Natural killer cell (primary cell): ENCODE data around the gene BCL11B. TPM values are rescaled to one million over a fixed set of nuclear protein-coding genes. Genes with fewer than 3 reads are reported as not detected.

ENCODE experiments used
- ATAC-seq, 3 donors: fragments of 150-1000 bp in 2 of 3; fragments of 200-7000 bp in 1 of 3; cut with Tn5 transposase; 1 replicate in 1 of 3; 2 replicates in 2 of 3; pipeline ENCODE4 v1.10.0; 2021; ENCODE audit warnings: mild to moderate bottlenecking in 2 of 3, moderate library complexity in 2 of 3
- DNase-seq, 2 donors: peaks; one replicate each; pipeline versions ENCODE4 v3.0.0 to v3.0.0-alpha.2; 2013 to 2021; ENCODE audit warnings: mixed read lengths in 1 of 2
- H3K27ac ChIP-seq: one replicate; pipeline ENCODE4 v1.5.1; 2013; ENCODE audit warnings: mild to moderate bottlenecking, low read length
- H3K27me3 ChIP-seq: one replicate; pipeline ENCODE4 v1.6.1; 2013; ENCODE audit warnings: low read length; ENCODE audit not compliant: control insufficient read depth, insufficient read depth
- H3K36me3 ChIP-seq: one replicate; pipeline ENCODE4 v1.6.1; 2013; ENCODE audit warnings: low read length; ENCODE audit not compliant: control insufficient read depth, insufficient read depth
- H3K4me1 ChIP-seq: one replicate; pipeline ENCODE4 v1.6.1; 2013; ENCODE audit warnings: low read length; ENCODE audit not compliant: control insufficient read depth, insufficient read depth
- H3K4me3 ChIP-seq: one replicate; pipeline ENCODE4 v1.5.1; 2013; ENCODE audit warnings: low read length
- H3K9me3 ChIP-seq: one replicate; pipeline ENCODE4 v1.6.1; 2013; ENCODE audit warnings: low read length; ENCODE audit not compliant: control insufficient read depth, insufficient read depth
- H3K27ac Mint-ChIP-seq, 2 donors: one replicate each; pipeline ENCODE4 v1.8.0; 2022; ENCODE audit warnings: mild to moderate bottlenecking in 2 of 2, mixed read lengths in 2 of 2, moderate library complexity in 1 of 2
- H3K27me3 Mint-ChIP-seq, 2 donors: one replicate each; pipeline ENCODE4 v1.8.0; 2022; ENCODE audit warnings: low read depth in 2 of 2, mixed read lengths in 2 of 2
- H3K36me3 Mint-ChIP-seq: one replicate; pipeline ENCODE4 v1.8.0; 2022; ENCODE audit warnings: mixed read lengths
- H3K4me1 Mint-ChIP-seq, 2 donors: one replicate each; pipeline ENCODE4 v1.8.0; 2022; ENCODE audit warnings: mixed read lengths in 2 of 2
- H3K4me3 Mint-ChIP-seq: one replicate; pipeline ENCODE4 v1.8.0; 2022; ENCODE audit warnings: mild to moderate bottlenecking, moderate library complexity, mixed read lengths
- H3K9me3 Mint-ChIP-seq, 2 donors: one replicate each; pipeline ENCODE4 v1.8.0; 2022; ENCODE audit warnings: mixed read lengths in 2 of 2
- CTCF ChIP-seq: fragments of 200-600 bp; IDR thresholded peaks from one replicate; pipeline ENCODE4 v1.8.0; 2022; ENCODE audit warnings: antibody characterized with exemption
- WGBS: methylation state at CpG from one replicate; pipeline ENCODE4 v1.1.7; 2013; ENCODE audit warnings: missing lambda C conversion rate; ENCODE audit not compliant: insufficient coverage; 5-methylcytosine and 5-hydroxymethylcytosine counted together
- intact Hi-C: fragments of 100-400 bp; cut with micrococcal nuclease; formaldehyde crosslinking; loops from one replicate; pipeline ENCODE4 v1.14.2; 2022
- total RNA-seq, 4 donors: library from RNA; stranded (reverse); fragments of 120-200 nt in 1 of 4; gene quantifications; one replicate each; pipeline versions ENCODE4 v1.2.3 to v1.2.4, GENCODE V29; 2013 to 2022

The BCL11B gene
- total RNA-seq, 3 donors from 2014 or later (not counting 1 experiment from before 2014, with no cell fraction given) = 43.5 to 61.5 (median 56.2) TPM

GRCh38 chr14:99215277-99215676 lies 56.7 kb downstream of the BCL11B start:
- Histone ChIP-seq H3K36me3 (peaks cover 3% of the 10 kb centered on the region), H3K27ac (no peak overlapping the region), H3K27me3 (no peaks in the 10 kb centered on the region), H3K4me3 (no peak overlapping the region), H3K4me1 (peaks cover 78% of the 10 kb centered on the region), H3K9me3 (no peaks in the 10 kb centered on the region)
- peak overlapping the region; percentile 8 to 53 for H3K27ac Mint-ChIP-seq
- 88% methylated on average over 16 of the region's 16 CpGs for WGBS
- no peaks in the 10 kb centered on the region for H3K36me3 Mint-ChIP-seq
- no peak overlapping the region for H3K4me3 Mint-ChIP-seq
- ATAC-seq (no peak), DNase-seq (no peak)
- TF ChIP-seq CTCF = no peak
- peaks cover 73 to 80% of the 10 kb centered on the region in 2 donors for H3K4me1 Mint-ChIP-seq
- H3K27me3 Mint-ChIP-seq = no peaks in the 10 kb centered on the region
- intact Hi-C loops = no loop called here
- no peaks in the 10 kb centered on the region for H3K9me3 Mint-ChIP-seq

GRCh38 chr14:99214701-99215100 lies 57.3 kb downstream of the BCL11B start:
- Mint-ChIP-seq H3K27ac (peak overlapping the region in 1 of 2 donors; percentile 22), H3K4me1 (peaks cover 74 to 80% of the 10 kb centered on the region in 2 donors), H3K36me3 (no peaks in the 10 kb centered on the region), H3K9me3 (no peaks in the 10 kb centered on the region), H3K4me3 (no peak overlapping the region), H3K27me3 (no peaks in the 10 kb centered on the region)
- WGBS = 83% methylated on average over 6 of the region's 7 CpGs
- ATAC-seq (no peak), DNase-seq (no peak)
- Histone ChIP-seq H3K36me3 (peaks cover 3% of the 10 kb centered on the region), H3K4me1 (peaks cover 84% of the 10 kb centered on the region), H3K27ac (no peak overlapping the region), H3K27me3 (no peaks in the 10 kb centered on the region), H3K4me3 (no peak overlapping the region), H3K9me3 (no peaks in the 10 kb centered on the region)
- no peak for TF ChIP-seq CTCF
- intact Hi-C loops = no loop called here

GRCh38 chr14:99213527-99213971 lies 58.4 kb downstream of the BCL11B start:
- ATAC-seq (no peak), DNase-seq (no peak)
- Histone ChIP-seq H3K27ac (no peak overlapping the region), H3K9me3 (no peaks in the 10 kb centered on the region), H3K4me3 (no peak overlapping the region), H3K27me3 (no peaks in the 10 kb centered on the region), H3K36me3 (peaks cover 3% of the 10 kb centered on the region), H3K4me1 (peaks cover 86% of the 10 kb centered on the region)
- peaks cover 81 to 89% of the 10 kb centered on the region in 2 donors for H3K4me1 Mint-ChIP-seq
- H3K4me3 Mint-ChIP-seq = peak overlapping the region; percentile 50
- 75% methylated on average over 12 of the region's 12 CpGs for WGBS
- H3K27me3 Mint-ChIP-seq = no peaks in the 10 kb centered on the region
- intact Hi-C loops = no loop called here
- H3K27ac Mint-ChIP-seq = peak overlapping the region; percentile 59 to 84
- no peaks in the 10 kb centered on the region for H3K9me3 Mint-ChIP-seq
- H3K36me3 Mint-ChIP-seq = no peaks in the 10 kb centered on the region
- TF ChIP-seq CTCF = no peak

- 80% methylated on average over 11 of the region's 11 CpGs for WGBS
- H3K27ac Mint-ChIP-seq = peak overlapping the region; percentile 59 to 84
- no peaks in the 10 kb centered on the region for H3K36me3 Mint-ChIP-seq
- no peaks in the 10 kb centered on the region for H3K9me3 Mint-ChIP-seq
- H3K4me3 Mint-ChIP-seq = peak overlapping the region; percentile 50
- no peak for TF ChIP-seq CTCF
- intact Hi-C loops = no loop called here
- H3K27me3 ChIP-seq = no peaks in the 10 kb centered on the region
- ATAC-seq = no peak
- H3K27me3 Mint-ChIP-seq = no peaks in the 10 kb centered on the region
- peak in 1 of 2 donors; percentile 44 for DNase-seq
- peaks cover 3% of the 10 kb centered on the region for H3K36me3 ChIP-seq
- peaks cover 86% of the 10 kb centered on the region for H3K4me1 ChIP-seq
- H3K27ac ChIP-seq = no peak overlapping the region
- no peaks in the 10 kb centered on the region for H3K9me3 ChIP-seq
- no peak overlapping the region for H3K4me3 ChIP-seq
- peaks cover 81 to 89% of the 10 kb centered on the region in 2 donors for H3K4me1 Mint-ChIP-seq
These were observed 58.9 kb downstream of the BCL11B start for GRCh38 chr14:99213101-99213500.
